Thyroid gland (tissue), 4 donors: ENCODE measurements around the gene ASPDH.

Source experiments
- CTCF ChIP-seq, 6 experiments: fragments of 200-600 bp in 3 of 6; fragments of 450-650 bp in 3 of 6; sonication (generic) in 3 of 6; IDR thresholded peaks; one replicate each; pipeline ENCODE4 v1.5.1; 2016 to 2019; ENCODE audit warnings: antibody characterized with exemption in 6 of 6, mild to moderate bottlenecking in 2 of 6, inconsistent platforms in 1 of 6, moderate library complexity in 1 of 6
- POLR2A ChIP-seq, 2 donors: fragments of 450-650 bp; IDR thresholded peaks; one replicate each; pipeline ENCODE4 v1.6.1; 2017; ENCODE audit warnings: antibody characterized with exemption in 2 of 2, mild to moderate bottlenecking in 2 of 2, moderate library complexity in 1 of 2

GRCh38 chr19:50479761-50480251 lies 33.9 kb downstream of the ASPDH start:
- TF ChIP-seq POLR2A (IDR thresholded peaks at IDR 0.05) = no peak
- no peak for TF ChIP-seq CTCF (IDR thresholded peaks at IDR 0.05)
